A549 (cell line): ENCODE data around the gene SORCS2. TPM values are rescaled to one million over a fixed set of nuclear protein-coding genes. Genes with fewer than 3 reads are reported as not detected.

Source experiments
- ATAC-seq, 2 experiments: fragments of 200-7000 bp in 1 of 2; fragments of >200 bp in 1 of 2; cut with Nextera tagmentation in 1 of 2; cut with Tn5 transposase in 1 of 2; 3 replicates each; pipeline versions ENCODE4 v1.8.0 to v1.9.1; 2018 to 2020; ENCODE audit warnings: mild to moderate bottlenecking in 1 of 2, moderate library complexity in 1 of 2
- CTCF ChIA-PET: fragments of 300-600 bp; sonication (Branson Sonifier 250); formaldehyde crosslinking; extraction: SDS; loops from one replicate; lab custom pipeline; 2021; ENCODE audit warnings: antibody characterized with exemption, inconsistent platforms; lab: Yijun Ruan, JAX
- POLR2A ChIA-PET: fragments of 350-600 bp; formaldehyde crosslinking; extraction: SDS; loops from one replicate; lab custom pipeline; 2021; ENCODE audit warnings: antibody characterized with exemption, inconsistent platforms; lab: Yijun Ruan, JAX
- DNase-seq, 2 experiments: peaks; one replicate each; pipeline versions ENCODE4 v3.0.0 to v3.0.0-alpha.2; 2011 to 2016; ENCODE audit warnings: low read depth in 1 of 2, low spot score in 1 of 2
- FAIRE-seq: peaks from 2 replicates; lab custom pipeline; 2011; peaks lifted over from hg19 to GRCh38; lab: Jason Lieb, UNC
- H3K27ac ChIP-seq, 2 experiments: fragments of >200 bp; sonication (Bioruptor Twin); formaldehyde crosslinking; 3 replicates each; pipeline ENCODE4 v1.5.1; 2016 to 2017
- H3K4me1 ChIP-seq: fragments of >200 bp; sonication (Bioruptor Twin); formaldehyde crosslinking; 3 replicates; pipeline ENCODE4 v1.6.1; 2016
- H3K4me2 ChIP-seq: fragments of >200 bp; sonication (Bioruptor Twin); formaldehyde crosslinking; 3 replicates; pipeline ENCODE4 v1.6.1; 2016
- H3K4me3 ChIP-seq: fragments of >200 bp; sonication (Bioruptor Twin); formaldehyde crosslinking; 3 replicates; pipeline ENCODE4 v1.5.1; 2016
- H3K9me3 ChIP-seq: fragments of >200 bp; sonication (Bioruptor Twin); formaldehyde crosslinking; 3 replicates; pipeline ENCODE4 v1.6.1; 2016
- CBX8 ChIP-seq: fragments of 200-600 bp; sonication (generic); IDR thresholded peaks from 2 replicates; pipeline ENCODE4 v1.6.1; 2016
- EHMT2 ChIP-seq: fragments of 200-600 bp; sonication (generic); IDR thresholded peaks from 2 replicates; pipeline ENCODE4 v1.6.1; 2016; ENCODE audit warnings: antibody characterized with exemption, low read depth, mild to moderate bottlenecking, moderate library complexity
- FOXS1 ChIP-seq: fragments of 250-450 bp; sonication (Bioruptor Pico); IDR thresholded peaks from 2 replicates; pipeline ENCODE4 v1.5.0; 2020; ENCODE audit warnings: mild to moderate bottlenecking, moderate library complexity
- GATA3 ChIP-seq: IDR thresholded peaks from 2 replicates; pipeline ENCODE4 v1.6.1; 2012; ENCODE audit warnings: borderline replicate concordance
- HOXA7 ChIP-seq: fragments of 250-450 bp; sonication (Bioruptor Pico); IDR thresholded peaks from 2 replicates; pipeline ENCODE4 v1.5.0; 2020; ENCODE audit warnings: mild to moderate bottlenecking, moderate library complexity
- KDM1A ChIP-seq: fragments of 200-600 bp; sonication (generic); IDR thresholded peaks from 2 replicates; pipeline ENCODE4 v1.6.1; 2016; ENCODE audit warnings: low read depth, mild to moderate bottlenecking
- MAFK ChIP-seq: fragments of 450-650 bp; IDR thresholded peaks from 2 replicates; pipeline ENCODE4 v1.6.1; 2014; ENCODE audit not compliant: partially characterized antibody
- NFE2L2 ChIP-seq: fragments of 150-350 bp; conservative IDR thresholded peaks from 2 replicates; pipeline ENCODE4 v1.6.1; 2014; ENCODE audit warnings: low read length
- NPAS2 ChIP-seq: fragments of 250-450 bp; sonication (Bioruptor Pico); IDR thresholded peaks from 2 replicates; pipeline ENCODE4 v1.8.0; 2022; ENCODE audit warnings: mild to moderate bottlenecking, moderate library complexity, borderline replicate concordance
- NR3C1 ChIP-seq: fragments of >200 bp; sonication (Bioruptor Twin); formaldehyde crosslinking; IDR thresholded peaks from 3 replicates; pipeline ENCODE4 v1.6.1; 2017
- RARB ChIP-seq: fragments of 250-450 bp; sonication (Bioruptor Pico); IDR thresholded peaks from 2 replicates; pipeline ENCODE4 v1.8.0; 2021; ENCODE audit warnings: mild to moderate bottlenecking, moderate library complexity
- RFX5 ChIP-seq: fragments of 450-650 bp; IDR thresholded peaks from 2 replicates; pipeline ENCODE4 v1.7.1; 2014; ENCODE audit warnings: antibody characterized with exemption, mild to moderate bottlenecking, moderate library complexity
- RNF2 ChIP-seq: fragments of 200-600 bp; sonication (generic); IDR thresholded peaks from 2 replicates; pipeline ENCODE4 v1.6.1; 2016; ENCODE audit warnings: low read depth, mild to moderate bottlenecking, antibody characterized with exemption, moderate library complexity, borderline replicate concordance
- SREBF2 ChIP-seq: fragments of 450-650 bp; IDR thresholded peaks from 2 replicates; pipeline ENCODE4 v1.6.1; 2014; ENCODE audit warnings: mild to moderate bottlenecking, moderate library complexity
- ZC3H11A ChIP-seq: fragments of 450-650 bp; IDR thresholded peaks from 2 replicates; pipeline ENCODE4 v1.6.1; 2014; ENCODE audit warnings: antibody characterized with exemption, mild to moderate bottlenecking
- ZFP36 ChIP-seq: fragments of 450-650 bp; IDR thresholded peaks from 2 replicates; pipeline ENCODE4 v1.6.1; 2014; ENCODE audit warnings: borderline replicate concordance; ENCODE audit not compliant: partially characterized antibody
- ZNF302 ChIP-seq: fragments of 250-450 bp; sonication (Bioruptor Pico); IDR thresholded peaks from 2 replicates; pipeline ENCODE4 v1.9.0; 2021; ENCODE audit warnings: inconsistent platforms, mild to moderate bottlenecking, moderate library complexity
- WGBS: methylation state at CpG from one replicate; pipeline ENCODE4 v1.1.6; 2017; ENCODE audit errors: missing lambda C conversion rate; 5-methylcytosine and 5-hydroxymethylcytosine counted together
- polyA plus RNA-seq, 4 experiments: library from polyadenylated mRNA; depleted of rRNA in 3 of 4; stranded (reverse); fragments of >200 nt; fragmentation: RNase III in 1 of 4; extraction: RNeasy Plus Mini Kit Qiagen cat#74134 plus additional on column Dnase treatment in 1 of 4; gene quantifications; 2 replicates in 3 of 4; 3 replicates in 1 of 4; pipeline ENCODE4 v1.2.3, GENCODE V29; 2011 to 2017
- TF ChIP-seq, protein P1 (sequence below): fragments of >200 bp; sonication (Bioruptor Twin); formaldehyde crosslinking; IDR thresholded peaks from 2 replicates; pipeline ENCODE4 v1.6.1; 2016
- TF ChIP-seq, protein P2 (sequence below): fragments of >200 bp; sonication (Bioruptor Twin); formaldehyde crosslinking; IDR thresholded peaks from 3 replicates; pipeline ENCODE4 v1.5.1; 2016
- TF ChIP-seq, protein P3 (sequence below): IDR thresholded peaks from 2 replicates; pipeline ENCODE4 v1.6.1; 2012
- TF ChIP-seq, protein P4 (sequence below): fragments of 200-600 bp; sonication (generic); IDR thresholded peaks from 2 replicates; pipeline ENCODE4 v1.6.1; 2016; ENCODE audit warnings: antibody characterized with exemption, mild to moderate bottlenecking, moderate library complexity

Gene SORCS2
- polyA plus RNA-seq, 2 of the 4 experiments (the other 2 are of a cell fraction) = 1.4 to 4.6 TPM

DNA sequence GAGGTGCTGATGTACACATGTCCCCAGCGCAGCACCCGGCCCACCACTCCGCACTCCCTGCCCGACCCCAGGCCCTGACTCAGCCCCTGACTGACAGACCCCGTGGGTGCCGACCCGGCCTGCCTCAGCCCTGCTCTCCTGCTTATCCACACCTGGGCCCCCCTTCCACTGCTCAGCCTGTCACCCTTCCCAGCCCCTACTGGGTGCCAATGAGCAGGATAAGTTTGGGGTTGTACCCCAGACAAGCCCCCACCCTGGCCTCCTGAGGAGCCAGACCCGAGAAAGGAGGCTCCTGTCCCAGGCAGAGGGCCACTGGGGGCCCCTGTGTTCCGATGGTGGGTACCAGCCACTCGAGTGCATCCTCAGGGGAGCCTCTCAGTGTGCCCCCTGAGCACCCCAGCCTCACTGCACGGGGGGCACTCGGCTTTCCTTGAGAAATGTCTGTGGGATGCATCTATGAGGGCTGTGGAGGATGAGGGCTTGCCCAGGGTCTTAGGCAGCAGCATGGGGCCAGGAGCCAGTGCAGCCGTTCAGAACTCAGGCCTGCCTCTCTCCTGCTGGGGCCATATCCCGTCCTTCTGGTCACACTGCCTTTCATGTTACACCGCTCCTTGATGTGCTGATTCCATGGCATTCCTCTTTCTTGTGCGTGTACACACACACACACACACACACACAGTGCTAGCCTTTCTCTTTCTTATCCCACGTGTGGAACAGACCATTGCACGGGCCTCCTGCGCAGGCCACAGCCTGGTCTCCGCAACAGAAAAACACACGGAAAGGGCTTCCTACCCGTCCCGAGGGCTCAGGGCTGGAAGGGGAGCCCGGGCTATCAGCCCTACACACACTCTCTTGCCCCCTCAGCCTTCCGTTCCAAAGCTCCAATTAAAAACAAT, 462.5 kb downstream of the SORCS2 start:
- FAIRE-seq (no peak), ATAC-seq (no peak), DNase-seq (no peak)
- Histone ChIP-seq H3K9me3 (no peaks in the 10 kb centered on the region), H3K4me3 (no peak overlapping the region), H3K4me2 (no peak overlapping the region), H3K27ac (no peak overlapping the region), H3K4me1 (no peaks in the 10 kb centered on the region)
- 76% methylated on average over 22 of the region's 25 CpGs for WGBS
- TF ChIP-seq ZNF302 (CRISPR knock-in tag) (no peak), RARB (no peak), GATA3 (no peak)
- ChIA-PET POLR2A (no interaction called here), CTCF (no interaction called here)

DNA sequence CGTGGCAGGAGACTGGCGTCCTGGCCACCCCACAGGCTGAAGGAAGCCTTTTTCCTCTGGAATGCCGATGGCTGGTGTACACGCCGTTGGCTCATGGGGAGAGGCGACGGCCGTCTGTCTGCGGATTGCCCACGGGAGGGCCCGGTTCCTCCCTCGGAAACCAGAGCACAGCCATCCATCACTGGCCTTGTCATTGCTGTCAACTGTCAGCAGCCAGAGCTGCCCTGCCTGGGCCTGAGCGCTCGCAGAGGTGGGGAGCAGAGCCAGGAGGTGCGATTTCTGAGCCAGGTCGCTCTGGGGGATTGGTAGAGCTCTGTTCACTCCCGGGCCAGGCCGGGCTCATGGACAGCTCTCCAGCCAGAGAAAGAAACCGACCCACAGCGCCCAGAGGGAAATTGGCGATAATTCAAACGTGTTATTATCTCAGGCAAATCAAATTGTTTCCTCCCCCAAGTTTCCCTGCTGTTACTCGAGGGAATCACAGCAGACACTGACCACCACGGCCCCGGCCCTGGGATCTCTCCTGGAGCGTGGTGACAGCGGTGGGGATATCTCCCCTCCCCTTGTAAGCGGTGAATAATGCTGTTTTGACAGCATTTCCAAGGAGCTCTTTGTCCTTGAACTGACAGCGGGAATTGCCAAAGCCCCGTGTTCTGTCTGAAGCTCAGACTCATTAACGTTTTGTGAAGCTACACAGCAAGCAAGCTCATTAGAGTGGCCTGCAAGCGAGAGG, 463.3 kb downstream of the SORCS2 start:
- POLR2A ChIA-PET = no interaction called here
- no peak for FAIRE-seq
- WGBS = 70% methylated on average over 24 of the region's 32 CpGs
- H3K27ac ChIP-seq = no peak overlapping the region
- H3K4me2 ChIP-seq = no peak overlapping the region
- H3K4me1 ChIP-seq = no peaks in the 10 kb centered on the region
- H3K4me3 ChIP-seq = no peak overlapping the region
- no peak for DNase-seq
- ATAC-seq = no peak
- CTCF ChIA-PET = interaction anchor here (0.6 to 1.0 kb wide), 2 partner anchors 28 to 76 kb away, joined by 3 to 4 read pairs; no protein-coding TSS in a partner anchor
- H3K9me3 ChIP-seq = no peaks in the 10 kb centered on the region
- TF ChIP-seq KDM1A (no peak), ZC3H11A (no peak), RFX5 (no peak), CBX8 (no peak), NPAS2 (CRISPR knock-in tag) (no peak), EHMT2 (no peak), RNF2 (no peak), HOXA7 (CRISPR knock-in tag) (no peak)
- TF ChIP-seq, protein P1, sequence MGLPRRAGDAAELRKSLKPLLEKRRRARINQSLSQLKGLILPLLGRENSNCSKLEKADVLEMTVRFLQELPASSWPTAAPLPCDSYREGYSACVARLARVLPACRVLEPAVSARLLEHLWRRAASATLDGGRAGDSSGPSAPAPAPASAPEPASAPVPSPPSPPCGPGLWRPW = no peak
- TF ChIP-seq, protein P2, sequence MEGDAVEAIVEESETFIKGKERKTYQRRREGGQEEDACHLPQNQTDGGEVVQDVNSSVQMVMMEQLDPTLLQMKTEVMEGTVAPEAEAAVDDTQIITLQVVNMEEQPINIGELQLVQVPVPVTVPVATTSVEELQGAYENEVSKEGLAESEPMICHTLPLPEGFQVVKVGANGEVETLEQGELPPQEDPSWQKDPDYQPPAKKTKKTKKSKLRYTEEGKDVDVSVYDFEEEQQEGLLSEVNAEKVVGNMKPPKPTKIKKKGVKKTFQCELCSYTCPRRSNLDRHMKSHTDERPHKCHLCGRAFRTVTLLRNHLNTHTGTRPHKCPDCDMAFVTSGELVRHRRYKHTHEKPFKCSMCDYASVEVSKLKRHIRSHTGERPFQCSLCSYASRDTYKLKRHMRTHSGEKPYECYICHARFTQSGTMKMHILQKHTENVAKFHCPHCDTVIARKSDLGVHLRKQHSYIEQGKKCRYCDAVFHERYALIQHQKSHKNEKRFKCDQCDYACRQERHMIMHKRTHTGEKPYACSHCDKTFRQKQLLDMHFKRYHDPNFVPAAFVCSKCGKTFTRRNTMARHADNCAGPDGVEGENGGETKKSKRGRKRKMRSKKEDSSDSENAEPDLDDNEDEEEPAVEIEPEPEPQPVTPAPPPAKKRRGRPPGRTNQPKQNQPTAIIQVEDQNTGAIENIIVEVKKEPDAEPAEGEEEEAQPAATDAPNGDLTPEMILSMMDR = no peak
- TF ChIP-seq, protein P3, sequence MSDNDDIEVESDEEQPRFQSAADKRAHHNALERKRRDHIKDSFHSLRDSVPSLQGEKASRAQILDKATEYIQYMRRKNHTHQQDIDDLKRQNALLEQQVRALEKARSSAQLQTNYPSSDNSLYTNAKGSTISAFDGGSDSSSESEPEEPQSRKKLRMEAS = no peak

DNA sequence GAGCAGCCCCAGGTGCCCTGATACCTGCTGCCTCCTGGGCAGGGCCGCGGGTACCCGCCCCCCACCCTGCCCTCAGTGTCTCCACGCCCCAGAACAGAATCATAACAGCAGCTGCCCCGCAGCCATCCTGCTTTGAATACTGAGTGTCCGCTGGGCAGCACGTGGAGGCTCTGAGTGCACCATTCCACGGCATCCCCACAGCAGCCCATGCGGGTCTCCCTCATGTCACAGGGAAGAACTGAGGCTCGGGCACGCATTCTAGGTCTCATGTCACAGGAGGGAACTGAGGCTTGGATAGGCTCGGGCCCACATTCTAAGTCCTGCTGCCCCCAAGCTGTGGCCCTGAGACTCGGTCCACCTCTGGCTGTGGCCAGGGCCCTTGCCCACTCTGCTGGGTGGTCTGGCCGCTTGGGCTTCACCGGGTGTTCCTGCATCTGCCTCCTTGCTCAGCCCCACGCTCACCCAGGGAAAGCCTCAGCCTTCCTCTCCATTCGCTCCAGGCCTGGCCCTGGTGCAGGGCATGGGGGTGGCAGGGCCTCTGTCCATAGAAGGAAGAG, 464.0 kb downstream of the SORCS2 start:
- TF ChIP-seq SREBF2 (no peak), ZFP36 (no peak), ZC3H11A (no peak), NR3C1 (no peak), NFE2L2 (no peak), RFX5 (no peak), NPAS2 (CRISPR knock-in tag) (no peak), CBX8 (no peak), MAFK (no peak), FOXS1 (no peak)
- TF ChIP-seq, protein P4, sequence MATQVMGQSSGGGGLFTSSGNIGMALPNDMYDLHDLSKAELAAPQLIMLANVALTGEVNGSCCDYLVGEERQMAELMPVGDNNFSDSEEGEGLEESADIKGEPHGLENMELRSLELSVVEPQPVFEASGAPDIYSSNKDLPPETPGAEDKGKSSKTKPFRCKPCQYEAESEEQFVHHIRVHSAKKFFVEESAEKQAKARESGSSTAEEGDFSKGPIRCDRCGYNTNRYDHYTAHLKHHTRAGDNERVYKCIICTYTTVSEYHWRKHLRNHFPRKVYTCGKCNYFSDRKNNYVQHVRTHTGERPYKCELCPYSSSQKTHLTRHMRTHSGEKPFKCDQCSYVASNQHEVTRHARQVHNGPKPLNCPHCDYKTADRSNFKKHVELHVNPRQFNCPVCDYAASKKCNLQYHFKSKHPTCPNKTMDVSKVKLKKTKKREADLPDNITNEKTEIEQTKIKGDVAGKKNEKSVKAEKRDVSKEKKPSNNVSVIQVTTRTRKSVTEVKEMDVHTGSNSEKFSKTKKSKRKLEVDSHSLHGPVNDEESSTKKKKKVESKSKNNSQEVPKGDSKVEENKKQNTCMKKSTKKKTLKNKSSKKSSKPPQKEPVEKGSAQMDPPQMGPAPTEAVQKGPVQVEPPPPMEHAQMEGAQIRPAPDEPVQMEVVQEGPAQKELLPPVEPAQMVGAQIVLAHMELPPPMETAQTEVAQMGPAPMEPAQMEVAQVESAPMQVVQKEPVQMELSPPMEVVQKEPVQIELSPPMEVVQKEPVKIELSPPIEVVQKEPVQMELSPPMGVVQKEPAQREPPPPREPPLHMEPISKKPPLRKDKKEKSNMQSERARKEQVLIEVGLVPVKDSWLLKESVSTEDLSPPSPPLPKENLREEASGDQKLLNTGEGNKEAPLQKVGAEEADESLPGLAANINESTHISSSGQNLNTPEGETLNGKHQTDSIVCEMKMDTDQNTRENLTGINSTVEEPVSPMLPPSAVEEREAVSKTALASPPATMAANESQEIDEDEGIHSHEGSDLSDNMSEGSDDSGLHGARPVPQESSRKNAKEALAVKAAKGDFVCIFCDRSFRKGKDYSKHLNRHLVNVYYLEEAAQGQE = no peak
- TF ChIP-seq, protein P2 = no peak
- TF ChIP-seq, all 56 proteins: peak for 0
- POLR2A ChIA-PET = no interaction called here
- no peak for ATAC-seq
- no peak overlapping the region for H3K27ac ChIP-seq
- no peaks in the 10 kb centered on the region for H3K4me1 ChIP-seq
- 78% methylated on average over 6 of the region's 17 CpGs for WGBS
- H3K4me3 ChIP-seq = no peak overlapping the region
- no peaks in the 10 kb centered on the region for H3K9me3 ChIP-seq
- no peak for DNase-seq
- CTCF ChIA-PET = interaction anchor here (0.6 to 1.0 kb wide), 2 partner anchors 27 to 77 kb away, joined by 3 to 4 read pairs; no protein-coding TSS in a partner anchor
- no peak overlapping the region for H3K4me2 ChIP-seq
- FAIRE-seq = no peak
